GM18861 (cell line): Measurements from ENCODE around the gene LMO1.

Experiments used
- ATAC-seq: cut with Tn5 transposase; IDR thresholded peaks from one replicate; pipeline ENCODE4 v1.9.1; 2021; ENCODE audit not compliant: unreplicated experiment

The LMO1 gene

GRCh38 chr11:8288824-8289491 is 25.3 kb upstream of the LMO1 start:
- ATAC-seq: no peak

- no peak for ATAC-seq
These were observed 24.6 kb upstream of the LMO1 start for GRCh38 chr11:8288166-8288772.

GRCh38 chr11:8287703-8288102 is 24.0 kb upstream of the LMO1 start:
- ATAC-seq: no peak

DNA sequence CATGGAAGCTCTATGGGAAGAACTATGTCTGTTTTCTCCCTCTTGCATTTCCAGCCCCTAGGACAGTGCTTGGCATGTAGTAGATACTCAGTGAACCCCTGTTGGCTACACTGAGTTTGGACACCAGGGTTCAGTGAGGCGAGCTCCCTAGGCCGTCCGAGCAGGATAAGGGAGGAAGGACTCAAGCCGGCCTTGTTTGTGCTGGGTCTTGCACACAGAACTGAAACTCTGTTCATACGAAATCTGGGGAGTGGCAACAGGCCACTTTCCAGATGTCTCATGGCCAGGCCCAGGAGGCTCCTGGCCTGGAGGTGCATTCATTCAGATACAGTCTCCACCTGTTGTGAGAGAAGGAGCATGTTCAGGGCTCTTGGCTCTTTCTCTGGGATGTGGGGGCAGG is 23.6 kb upstream of the LMO1 start:
- no peak for ATAC-seq

GRCh38 chr11:8286886-8287285 is 23.2 kb upstream of the LMO1 start:
- ATAC-seq: no peak

DNA sequence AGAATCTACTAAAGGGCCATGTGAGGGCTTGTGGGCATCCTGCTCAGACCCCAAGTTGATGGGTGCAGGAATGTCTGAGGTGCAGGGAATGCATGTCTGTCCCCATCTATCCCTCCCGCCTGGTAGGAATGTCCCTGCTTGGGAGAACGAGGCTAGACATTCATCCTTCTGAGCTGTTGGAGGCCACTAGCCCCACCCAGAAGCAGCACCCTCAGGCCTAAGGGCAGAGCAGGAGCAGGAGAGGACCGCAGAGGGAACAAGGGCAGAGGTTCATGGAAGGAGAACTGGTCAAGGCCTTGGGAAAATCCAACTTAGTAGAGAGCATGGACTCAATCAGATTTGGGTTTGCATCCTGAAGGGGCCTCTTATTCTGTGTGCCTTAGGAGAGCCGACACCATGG is 22.1 kb upstream of the LMO1 start:
- no peak for ATAC-seq

DNA sequence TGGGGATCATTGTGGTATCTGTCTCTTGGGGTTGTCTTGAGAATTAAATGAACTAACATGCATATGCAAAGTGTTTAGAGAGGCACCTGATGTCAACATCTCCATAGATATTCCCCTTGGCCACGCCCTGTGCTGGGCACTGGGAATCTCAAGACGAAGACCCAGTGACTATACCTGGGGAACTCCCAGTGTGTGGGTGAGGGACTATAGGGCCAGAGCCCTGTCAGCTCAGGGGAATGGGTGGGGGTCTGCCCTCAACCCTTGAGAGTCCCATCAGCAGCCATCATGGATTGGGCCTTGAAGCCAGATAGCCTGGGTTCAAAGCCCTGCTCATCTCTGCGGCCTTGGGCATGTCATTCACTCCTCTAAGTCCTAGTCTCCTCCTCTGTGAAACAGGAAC is 21.6 kb upstream of the LMO1 start:
- no peak for ATAC-seq

GRCh38 chr11:8283465-8284230 is 20.0 kb upstream of the LMO1 start:
- no peak for ATAC-seq

- ATAC-seq: no peak
These were observed 19.4 kb upstream of the LMO1 start for GRCh38 chr11:8283100-8283464.

DNA sequence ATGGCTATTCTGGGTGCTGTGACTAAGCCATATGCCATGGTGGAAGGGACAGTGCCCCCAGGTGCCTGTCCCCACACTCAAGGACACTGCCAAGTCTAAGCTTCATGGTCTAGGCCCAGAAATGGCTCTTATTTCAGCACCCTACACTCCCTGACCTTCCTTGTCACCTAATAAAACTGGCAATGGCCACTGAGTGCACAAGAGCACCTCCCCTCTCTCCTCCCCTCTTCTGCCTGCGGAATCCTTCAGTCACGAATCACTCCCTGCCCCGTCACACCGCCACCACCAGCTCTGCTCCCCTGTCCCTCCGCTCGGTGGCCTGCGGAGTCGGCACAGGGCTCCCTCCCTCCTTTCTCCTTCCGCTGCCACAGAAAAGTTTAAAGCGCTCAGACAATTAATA is 19.0 kb upstream of the LMO1 start:
- no peak for ATAC-seq

GRCh38 chr11:8281266-8281665 is 17.6 kb upstream of the LMO1 start:
- no peak for ATAC-seq

DNA sequence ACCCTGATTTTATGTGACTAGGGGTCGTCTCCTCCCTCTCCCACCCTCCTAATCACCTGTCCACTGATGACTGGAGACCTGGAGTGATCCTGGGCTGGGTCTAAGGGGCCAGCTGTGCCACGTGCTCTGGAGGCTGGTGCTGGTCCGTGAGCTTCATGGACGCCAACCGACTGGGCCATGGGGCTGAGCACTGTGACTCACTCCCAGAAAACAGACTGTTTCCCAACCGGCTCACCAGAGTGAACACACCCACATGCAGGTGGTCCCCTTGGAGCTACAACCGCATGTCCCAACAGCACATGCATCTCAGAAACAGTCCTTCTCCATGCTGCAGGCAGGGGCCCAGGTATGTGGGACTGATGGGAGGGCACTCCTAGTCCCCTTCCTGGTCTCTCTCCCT is 14.0 kb upstream of the LMO1 start:
- ATAC-seq: no peak

GRCh38 chr11:8276528-8276927 is 12.8 kb upstream of the LMO1 start:
- no peak for ATAC-seq

- ATAC-seq: no peak
These were observed 9.6 kb upstream of the LMO1 start for GRCh38 chr11:8273287-8273686.

DNA sequence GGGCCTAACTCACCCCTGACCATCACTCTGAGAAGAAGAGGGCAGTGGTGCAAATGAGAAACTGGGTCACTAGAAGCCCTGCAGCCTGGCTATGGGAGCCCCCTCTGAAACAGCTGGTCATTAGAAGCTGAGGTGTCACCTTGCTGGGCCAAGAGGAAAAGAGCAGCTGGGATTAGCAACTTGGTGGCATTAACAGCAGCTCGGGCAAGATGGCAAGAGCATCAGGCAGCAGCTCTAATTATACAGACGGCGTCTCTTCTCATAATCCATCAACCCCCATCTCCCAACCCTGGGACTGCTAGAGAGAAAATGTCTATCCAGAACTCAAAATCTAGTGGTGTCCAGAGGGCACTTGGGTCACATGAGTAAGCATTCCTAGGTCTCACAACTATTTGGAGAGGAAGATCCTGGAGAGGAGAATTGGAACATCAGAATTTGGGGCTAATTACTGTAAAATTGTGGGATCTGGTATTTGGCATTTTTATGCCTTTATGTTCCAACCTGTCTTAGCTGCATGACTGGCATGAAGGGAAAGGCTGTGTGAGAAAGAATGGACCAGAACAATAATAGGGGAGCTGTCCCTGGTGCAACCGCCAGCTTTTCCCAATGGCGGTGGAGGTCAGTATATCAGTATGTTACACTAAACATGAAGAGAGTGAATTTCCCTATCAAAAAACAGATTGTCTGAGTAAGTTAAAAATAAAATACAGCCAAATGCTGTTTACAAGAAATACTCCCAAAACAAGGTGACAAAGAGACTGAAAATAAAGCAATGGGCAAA is 7.6 kb upstream of the LMO1 start:
- no peak for ATAC-seq

- ATAC-seq: no peak
These were observed 6.0 kb upstream of the LMO1 start for GRCh38 chr11:8269636-8270035.

- no peak for ATAC-seq
These were observed 5.1 kb upstream of the LMO1 start for GRCh38 chr11:8268530-8269400.

- no peak for ATAC-seq
These were observed 4.3 kb upstream of the LMO1 start for GRCh38 chr11:8267831-8268529.

GRCh38 chr11:8267280-8267679 is 3.6 kb upstream of the LMO1 start:
- no peak for ATAC-seq
